Measurements from ENCODE around the gene VPS26B.

VPS26B gene

GRCh38 chr11:134233729-134234179 is 9.3 kb downstream of the VPS26B start:
- no peak for TF ChIP-seq CTCF (conservative IDR thresholded peaks at IDR 0.05)

GRCh38 chr11:134235399-134235798 is 10.9 kb downstream of the VPS26B start:
- TF ChIP-seq CTCF (conservative IDR thresholded peaks at IDR 0.05) = no peak

More at GRCh38 chr11:134233729-134234179, 9.3 kb downstream of the VPS26B start:
- H3K27ac ChIP-seq = no peak overlapping the region

DNA sequence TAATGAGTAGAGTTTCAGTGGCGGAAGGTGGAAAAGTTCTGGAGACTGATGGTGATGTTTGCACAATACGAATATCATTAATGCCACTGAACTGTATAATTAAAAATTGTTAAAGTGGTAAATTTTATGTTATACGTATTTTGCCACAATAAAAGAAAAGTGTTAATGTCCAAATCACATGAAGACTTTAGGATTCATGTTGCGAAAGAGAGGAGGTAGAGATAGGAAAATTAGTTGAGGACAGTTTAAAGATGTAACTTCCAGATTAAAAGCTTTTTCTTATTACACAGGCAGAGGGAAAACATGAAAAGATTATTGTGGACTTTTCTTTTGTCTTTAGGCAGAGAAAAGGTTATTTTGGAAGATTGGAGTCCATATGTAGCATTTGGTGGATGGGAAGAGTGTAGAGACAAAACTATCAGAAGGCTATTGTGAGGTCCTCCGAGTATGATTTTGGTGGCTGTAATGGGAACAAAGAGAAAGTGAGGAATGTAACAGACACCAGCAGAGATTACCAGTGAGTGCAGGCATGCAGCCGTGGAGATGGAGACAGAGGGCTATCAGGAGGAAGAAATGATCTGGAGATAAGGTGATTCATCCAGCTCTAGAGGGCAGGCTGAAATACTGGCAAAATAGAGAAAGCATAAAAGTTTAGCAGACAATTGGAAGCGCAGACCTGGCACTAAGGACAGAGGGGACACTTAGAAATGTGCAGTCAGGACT is 12.5 kb downstream of the VPS26B start:
- no peak overlapping the region for H3K27ac ChIP-seq
- TF ChIP-seq CTCF (conservative IDR thresholded peaks at IDR 0.05) = no peak

More at GRCh38 chr11:134235399-134235798, 10.9 kb downstream of the VPS26B start:
- H3K27ac ChIP-seq = no peak overlapping the region

DNA sequence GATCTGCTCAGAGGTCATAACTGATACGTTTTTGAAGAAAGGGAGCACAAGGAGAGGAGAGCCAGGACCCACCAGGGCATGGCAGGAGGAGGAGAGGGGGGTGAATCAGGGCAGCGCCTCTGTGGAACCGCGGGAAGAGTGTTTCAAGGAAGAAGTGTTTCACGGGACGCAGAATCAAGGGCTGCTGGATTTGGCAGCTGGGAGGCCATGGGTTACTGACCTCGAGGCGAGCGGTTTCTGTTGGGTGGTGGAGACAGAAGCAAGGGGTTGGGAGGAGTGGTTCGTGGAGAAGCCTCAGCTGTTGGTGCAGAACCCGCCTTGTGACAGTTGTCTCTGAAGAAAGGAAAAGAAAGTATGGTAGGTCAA is 13.1 kb downstream of the VPS26B start:
- H3K27ac ChIP-seq = no peak overlapping the region
- no peak for TF ChIP-seq CTCF (conservative IDR thresholded peaks at IDR 0.05)

DNA sequence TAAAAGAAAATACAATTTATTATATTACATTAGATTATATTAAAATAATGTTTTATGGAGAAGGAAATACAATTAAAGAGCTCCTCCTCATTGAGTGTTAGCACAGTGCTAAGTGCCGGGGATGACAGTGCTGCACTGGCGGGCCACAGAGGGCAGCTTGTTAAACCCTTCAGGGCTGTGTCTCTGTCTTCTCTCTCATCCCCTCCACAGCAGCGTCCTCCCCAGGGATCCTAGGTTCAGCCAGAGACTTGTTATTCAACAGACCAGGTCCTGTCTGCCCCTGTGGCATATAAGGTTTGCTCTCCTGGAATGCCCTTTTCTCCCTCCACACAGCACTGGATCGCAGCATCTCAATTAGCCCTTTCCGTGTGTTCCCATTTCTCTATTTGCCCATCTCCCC is 14.5 kb downstream of the VPS26B start:
- H3K27ac ChIP-seq = no peak overlapping the region
- TF ChIP-seq CTCF (conservative IDR thresholded peaks at IDR 0.05) = no peak

DNA sequence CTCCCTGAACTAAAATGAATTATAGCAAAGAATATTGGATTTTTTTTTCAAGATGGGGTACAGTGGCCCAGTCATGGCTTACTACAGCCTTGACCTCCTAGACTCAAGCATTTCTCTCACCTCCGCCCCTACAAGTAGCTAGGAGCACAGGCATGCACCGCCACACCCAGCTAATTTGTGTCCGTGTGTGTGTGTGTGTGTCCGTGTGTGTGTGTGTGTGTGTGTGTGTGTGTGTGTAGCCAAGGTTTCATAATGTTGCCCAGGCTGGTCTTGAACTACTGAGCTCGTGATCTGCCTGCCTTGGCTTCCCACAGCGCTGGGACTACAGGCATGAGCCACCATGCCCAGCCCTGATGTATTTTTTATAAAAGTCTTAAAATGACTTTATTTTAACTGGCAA is 16.1 kb downstream of the VPS26B start:
- no peak for TF ChIP-seq CTCF (conservative IDR thresholded peaks at IDR 0.05)

GRCh38 chr11:134242376-134242775 is 17.9 kb downstream of the VPS26B start:
- H3K27ac ChIP-seq = no peak overlapping the region
- TF ChIP-seq CTCF (conservative IDR thresholded peaks at IDR 0.05) = no peak

More for the DNA sequence above, 16.1 kb downstream of the VPS26B start:
- no peak overlapping the region for H3K27ac ChIP-seq
